Naive thymus-derived CD4-positive, alpha-beta T cell (primary cell): Measurements from ENCODE around the gene MAPKAPK2. TPM values are rescaled to one million over a fixed set of nuclear protein-coding genes. Genes with fewer than 3 reads are reported as not detected.

Source experiments
- ATAC-seq: fragments of 150-1000 bp; cut with Tn5 transposase; 2 replicates; pipeline ENCODE4 v1.10.0; 2021; ENCODE audit warnings: mild to moderate bottlenecking, moderate library complexity
- CTCF ChIA-PET: fragments of 350-600 bp; sonication (Branson Sonifier 250); formaldehyde crosslinking; loops from one replicate; lab custom pipeline; 2021; ENCODE audit warnings: antibody characterized with exemption; lab: Charles Lee
- POLR2A ChIA-PET: fragments of 350-600 bp; sonication (Branson Sonifier 250); formaldehyde crosslinking; loops from one replicate; lab custom pipeline; 2021; ENCODE audit warnings: antibody characterized with exemption, inconsistent platforms; lab: Charles Lee
- DNase-seq, 9 donors: peaks; one replicate each; pipeline versions ENCODE4 v3.0.0 to v3.0.0-alpha.2; 2020 to 2022; ENCODE audit warnings: mixed read lengths in 1 of 9
- H3K27ac ChIP-seq: one replicate; pipeline ENCODE4 v1.7.0; 2013; ENCODE audit warnings: mild to moderate bottlenecking, low read depth, low read length, moderate library complexity
- H3K27me3 ChIP-seq, 2 donors: one replicate each; pipeline ENCODE4 v1.7.0; 2013; ENCODE audit warnings: low read length in 2 of 2, mild to moderate bottlenecking in 2 of 2, moderate library complexity in 2 of 2; ENCODE audit not compliant: control insufficient read depth in 2 of 2, insufficient read depth in 2 of 2
- H3K36me3 ChIP-seq, 3 experiments: 1 replicate in 2 of 3; 2 replicates in 1 of 3; pipeline ENCODE4 v1.7.0; 2013; ENCODE audit warnings: low read length in 3 of 3, mild to moderate bottlenecking in 3 of 3, moderate library complexity in 1 of 3; ENCODE audit not compliant: insufficient read depth in 3 of 3, control insufficient read depth in 2 of 3
- H3K4me1 ChIP-seq, 2 donors: one replicate each; pipeline ENCODE4 v1.7.0; 2013; ENCODE audit warnings: low read length in 2 of 2, mild to moderate bottlenecking in 2 of 2, moderate library complexity in 1 of 2; ENCODE audit not compliant: control insufficient read depth in 2 of 2, insufficient read depth in 2 of 2
- H3K4me3 ChIP-seq: 2 replicates; pipeline ENCODE4 v1.7.0; 2013; ENCODE audit warnings: mild to moderate bottlenecking, low read length
- H3K9me3 ChIP-seq, 3 experiments: 1 replicate in 2 of 3; 2 replicates in 1 of 3; pipeline ENCODE4 v1.7.0; 2013; ENCODE audit warnings: low read length in 3 of 3; ENCODE audit not compliant: control insufficient read depth in 2 of 3
- H3K27ac Mint-ChIP-seq, 9 donors: one replicate each; pipeline ENCODE4 v1.8.0; 2020 to 2022; ENCODE audit warnings: mixed read lengths in 9 of 9, mild to moderate bottlenecking in 8 of 9, moderate library complexity in 5 of 9, inconsistent platforms in 2 of 9
- H3K27me3 Mint-ChIP-seq, 5 donors: one replicate each; pipeline ENCODE4 v1.8.0; 2021 to 2022; ENCODE audit warnings: mixed read lengths in 5 of 5, mild to moderate bottlenecking in 1 of 5
- H3K36me3 Mint-ChIP-seq, 5 donors: one replicate each; pipeline ENCODE4 v1.8.0; 2020 to 2022; ENCODE audit warnings: mixed read lengths in 5 of 5, mild to moderate bottlenecking in 3 of 5, inconsistent platforms in 1 of 5
- H3K4me1 Mint-ChIP-seq, 7 donors: one replicate each; pipeline ENCODE4 v1.8.0; 2020 to 2022; ENCODE audit warnings: mixed read lengths in 7 of 7, mild to moderate bottlenecking in 3 of 7, inconsistent platforms in 1 of 7
- H3K4me3 Mint-ChIP-seq, 10 donors: one replicate each; pipeline ENCODE4 v1.8.0; 2020 to 2022; ENCODE audit warnings: mild to moderate bottlenecking in 10 of 10, mixed read lengths in 10 of 10, moderate library complexity in 6 of 10, inconsistent platforms in 2 of 10
- H3K9me3 Mint-ChIP-seq, 11 donors: one replicate each; pipeline ENCODE4 v1.8.0; 2020 to 2022; ENCODE audit warnings: mixed read lengths in 11 of 11, mild to moderate bottlenecking in 4 of 11, inconsistent platforms in 1 of 11, moderate library complexity in 1 of 11
- intact Hi-C, 2 donors: fragments of 100-400 bp; cut with micrococcal nuclease; formaldehyde crosslinking; loops; one replicate each; pipeline ENCODE4 v1.15.1; 2023
- polyA plus RNA-seq, 2 donors: library from polyadenylated mRNA; unstranded; fragments of 300-500 nt; fragmentation: Illumina TruSeq; gene quantifications; one replicate each; pipeline ENCODE4 v1.2.3, GENCODE V29; 2021
- total RNA-seq, 6 experiments: library from RNA in 5 of 6; stranded (reverse) in 5 of 6; gene quantifications; 1 replicate in 5 of 6; 2 replicates in 1 of 6; pipeline ENCODE4 v1.2.3 and lab custom pipeline; 2021 to 2026

Gene MAPKAPK2
- total and polyA plus RNA-seq, 7 experiments from 2014 or later = 1.4 to 123 (median 53.2) TPM

DNA sequence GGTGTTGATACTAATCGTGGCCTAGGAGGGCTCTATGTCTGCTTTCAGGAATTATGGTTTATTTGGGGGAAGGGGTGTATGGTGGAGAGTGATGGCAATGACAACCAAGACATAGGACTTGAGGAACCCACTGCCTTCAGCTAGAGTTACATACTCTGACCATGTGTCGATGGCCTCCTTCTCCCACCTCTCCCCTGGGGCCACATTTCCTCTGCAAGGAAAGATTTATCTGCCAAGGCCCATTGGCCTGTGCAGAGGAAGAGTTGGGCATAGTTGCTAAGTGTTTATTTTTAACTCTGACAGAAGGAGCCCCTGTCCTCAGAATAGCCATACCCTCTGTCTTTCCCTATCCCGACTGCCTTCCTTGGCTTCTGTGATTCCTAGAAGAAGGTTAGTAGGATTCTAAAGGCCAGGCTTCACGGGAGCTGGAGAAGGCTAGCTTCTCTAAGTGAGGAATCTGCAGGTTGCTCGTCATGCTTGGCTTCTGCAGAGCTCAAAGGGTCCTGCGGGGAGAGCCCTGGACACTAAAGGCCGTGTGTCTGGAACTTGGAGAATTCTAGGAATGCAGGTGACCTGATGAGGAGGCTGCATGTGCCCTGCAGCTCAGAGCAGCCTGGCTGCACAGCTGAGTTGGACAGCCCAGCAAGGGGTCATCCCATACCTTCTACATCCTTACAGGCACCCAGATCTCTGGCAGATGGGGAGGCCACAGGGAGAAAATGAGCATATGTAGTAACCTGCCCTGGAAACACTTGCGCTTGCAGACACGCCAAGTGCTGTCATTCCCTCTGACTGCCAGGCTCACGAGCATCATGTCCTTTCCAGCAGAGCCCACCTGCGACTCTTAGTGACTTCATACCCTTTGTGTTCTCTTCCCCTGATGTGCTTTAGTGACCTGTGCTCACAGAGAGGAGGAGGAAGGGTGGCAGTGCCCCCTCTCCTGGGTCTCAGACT, 9.7 kb downstream of the MAPKAPK2 start:
- no peaks in the 10 kb centered on the region for H3K9me3 ChIP-seq
- peaks cover 0 to 2% (median 0%) of the 10 kb centered on the region in 11 donors for H3K9me3 Mint-ChIP-seq
- no peaks in the 10 kb centered on the region for H3K27me3 Mint-ChIP-seq
- intact Hi-C loops = no loop called here
- ChIA-PET CTCF (interaction anchor here (0.6 to 1.1 kb wide), 3 partner anchors 31 to 62 kb away, joined by 3 to 4 read pairs (median 3); no protein-coding TSS in a partner anchor), POLR2A (no interaction called here)
- H3K4me1 Mint-ChIP-seq = peaks cover 59 to 95% (median 89%) of the 10 kb centered on the region in 7 donors
- H3K36me3 Mint-ChIP-seq = peaks cover 9 to 44% (median 20%) of the 10 kb centered on the region in 5 donors
- H3K27ac ChIP-seq = no peak overlapping the region
- H3K4me3 ChIP-seq = no peak overlapping the region
- H3K36me3 ChIP-seq = peaks cover 0 to 29% (median 4%) of the 10 kb centered on the region in 3 experiments
- no peak overlapping the region for H3K4me3 Mint-ChIP-seq
- peaks cover 11 to 29% of the 10 kb centered on the region in 2 donors for H3K4me1 ChIP-seq
- no peaks in the 10 kb centered on the region for H3K27me3 ChIP-seq
- H3K27ac Mint-ChIP-seq = peak overlapping the region in 1 of 9 donors; percentile 57
- ATAC-seq (no peak), DNase-seq (no peak)

DNA sequence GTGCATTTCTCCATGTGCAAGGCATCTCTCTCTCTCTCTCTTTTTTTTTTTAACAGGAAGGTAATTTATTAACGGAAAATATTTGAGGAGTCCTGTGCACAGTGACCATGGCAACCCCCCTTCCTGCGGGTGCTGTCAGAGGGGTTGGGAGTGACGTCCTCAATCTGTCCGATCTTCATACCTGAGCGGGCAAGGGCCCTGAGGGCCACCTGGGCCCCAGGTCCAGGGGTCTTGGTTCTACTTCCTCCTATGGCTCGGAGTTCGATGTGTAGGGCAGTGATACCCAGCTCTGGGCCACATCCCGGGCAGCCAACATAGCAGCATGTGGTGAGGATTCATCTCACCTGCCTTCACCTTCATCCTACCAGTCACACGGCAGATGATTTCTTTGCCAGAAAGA, 11.0 kb downstream of the MAPKAPK2 start:
- DNase-seq (no peak), ATAC-seq (no peak)
- intact Hi-C loops = no loop called here
- Mint-ChIP-seq H3K27ac (peak overlapping the region in 2 of 9 donors; percentile 58 to 61), H3K4me3 (peak overlapping the region in 1 of 10 donors; percentile 37), H3K4me1 (peaks cover 59 to 95% (median 89%) of the 10 kb centered on the region in 7 donors), H3K36me3 (peaks cover 12 to 44% (median 20%) of the 10 kb centered on the region in 5 donors), H3K9me3 (peaks cover 0 to 2% (median 0%) of the 10 kb centered on the region in 11 donors), H3K27me3 (no peaks in the 10 kb centered on the region)
- peaks cover 11 to 18% of the 10 kb centered on the region in 2 donors for H3K4me1 ChIP-seq
- peaks cover 0 to 29% (median 4%) of the 10 kb centered on the region in 3 experiments for H3K36me3 ChIP-seq
- no peaks in the 10 kb centered on the region for H3K27me3 ChIP-seq
- H3K4me3 ChIP-seq = no peak overlapping the region
- POLR2A ChIA-PET = no interaction called here
- H3K27ac ChIP-seq = no peak overlapping the region
- H3K9me3 ChIP-seq = no peaks in the 10 kb centered on the region
- CTCF ChIA-PET = interaction anchor here (1.1 kb wide), 1 partner anchor 33 kb away, joined by 4 read pairs; no protein-coding TSS in a partner anchor

DNA sequence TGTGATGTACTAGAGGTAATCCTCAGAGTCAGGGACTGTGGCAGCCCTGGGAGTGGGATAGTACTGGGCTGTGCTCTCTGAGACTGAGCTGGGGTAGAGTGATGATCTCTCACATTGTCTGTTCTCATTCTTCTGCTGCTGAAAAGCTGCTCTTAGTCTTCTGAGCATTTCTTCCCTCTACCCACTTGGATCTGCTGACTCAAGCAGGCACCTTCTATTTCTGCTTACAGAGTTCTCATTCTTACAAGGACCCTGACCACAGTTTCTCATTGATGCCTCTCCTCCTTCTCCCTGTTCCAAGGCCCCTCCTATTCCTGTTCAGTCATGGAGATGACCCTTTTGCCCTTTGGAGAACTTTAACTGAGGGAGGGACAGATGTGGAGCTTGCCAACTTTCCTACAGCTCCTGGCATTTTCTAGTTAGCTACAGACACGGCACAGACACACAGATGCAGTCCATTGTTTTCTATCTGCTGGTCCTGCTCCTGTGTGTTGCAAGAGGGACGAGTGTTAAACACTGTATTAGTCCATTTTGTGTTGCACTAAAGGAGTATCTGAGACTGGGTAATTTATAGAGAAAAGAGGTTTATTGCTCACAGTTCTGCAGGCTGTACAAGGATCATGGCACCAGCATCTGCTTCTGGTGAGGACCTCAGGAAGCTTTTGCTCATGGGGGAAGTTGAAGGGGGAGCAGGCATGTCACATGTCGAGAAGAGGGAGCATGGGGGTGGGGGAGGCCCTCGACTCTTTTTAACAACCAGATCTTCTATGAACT, 12.3 kb downstream of the MAPKAPK2 start:
- Mint-ChIP-seq H3K27ac (peak overlapping the region in 5 of 9 donors; percentile 21 to 57 (median 32)), H3K9me3 (peaks cover 0 to 2% (median 0%) of the 10 kb centered on the region in 11 donors), H3K36me3 (peaks cover 12 to 44% (median 20%) of the 10 kb centered on the region in 5 donors), H3K4me3 (no peak overlapping the region), H3K27me3 (no peaks in the 10 kb centered on the region), H3K4me1 (peaks cover 59 to 90% (median 84%) of the 10 kb centered on the region in 7 donors)
- Histone ChIP-seq H3K4me3 (no peak overlapping the region), H3K4me1 (peaks cover 8 to 12% of the 10 kb centered on the region in 2 donors), H3K27ac (no peak overlapping the region), H3K27me3 (no peaks in the 10 kb centered on the region), H3K36me3 (peaks cover 0 to 29% (median 4%) of the 10 kb centered on the region in 3 experiments), H3K9me3 (no peaks in the 10 kb centered on the region)
- ChIA-PET POLR2A (interaction anchor here (0.9 kb wide), 1 partner anchor 10 kb away, joined by 4 read pairs; no protein-coding TSS in a partner anchor), CTCF (interaction anchor here (1.2 kb wide), 1 partner anchor 10 kb away, joined by 4 read pairs; no protein-coding TSS in a partner anchor)
- no peak for DNase-seq
- intact Hi-C loops = no loop called here
- ATAC-seq = no peak

DNA sequence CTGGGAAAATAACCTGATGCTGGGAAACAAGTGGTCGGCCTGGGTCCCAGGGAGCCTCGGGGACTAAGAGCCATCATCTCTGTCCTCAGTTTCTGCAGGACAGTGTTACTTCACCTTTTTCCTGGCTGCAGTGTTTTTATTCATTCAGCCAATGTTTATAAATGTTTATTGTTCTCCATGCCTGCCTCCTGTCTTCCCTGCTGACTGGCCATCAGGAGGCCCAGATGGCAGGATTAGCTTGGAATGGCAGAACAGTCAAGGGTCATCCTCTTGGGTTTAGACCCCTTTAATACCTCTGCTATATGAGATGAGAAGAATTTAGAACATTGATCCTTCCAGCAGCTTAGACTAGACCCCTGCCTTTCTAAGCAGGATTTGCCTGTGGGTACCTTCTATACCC, 13.3 kb downstream of the MAPKAPK2 start:
- Histone ChIP-seq H3K27me3 (no peaks in the 10 kb centered on the region), H3K36me3 (peaks cover 0 to 29% (median 4%) of the 10 kb centered on the region in 3 experiments), H3K27ac (no peak overlapping the region), H3K4me1 (peaks cover 8% of the 10 kb centered on the region in 2 donors), H3K4me3 (no peak overlapping the region), H3K9me3 (no peaks in the 10 kb centered on the region)
- H3K9me3 Mint-ChIP-seq = peaks cover 0 to 2% (median 0%) of the 10 kb centered on the region in 11 donors
- no peak for ATAC-seq
- H3K27me3 Mint-ChIP-seq = no peaks in the 10 kb centered on the region
- peaks cover 57 to 90% (median 85%) of the 10 kb centered on the region in 7 donors for H3K4me1 Mint-ChIP-seq
- intact Hi-C loops = no loop called here
- POLR2A ChIA-PET = no interaction called here
- peaks cover 12 to 42% (median 20%) of the 10 kb centered on the region in 5 donors for H3K36me3 Mint-ChIP-seq
- DNase-seq = no peak
- CTCF ChIA-PET = no interaction called here
- H3K27ac Mint-ChIP-seq = peak overlapping the region in 2 of 9 donors; percentile 15 to 56
- H3K4me3 Mint-ChIP-seq = no peak overlapping the region

DNA sequence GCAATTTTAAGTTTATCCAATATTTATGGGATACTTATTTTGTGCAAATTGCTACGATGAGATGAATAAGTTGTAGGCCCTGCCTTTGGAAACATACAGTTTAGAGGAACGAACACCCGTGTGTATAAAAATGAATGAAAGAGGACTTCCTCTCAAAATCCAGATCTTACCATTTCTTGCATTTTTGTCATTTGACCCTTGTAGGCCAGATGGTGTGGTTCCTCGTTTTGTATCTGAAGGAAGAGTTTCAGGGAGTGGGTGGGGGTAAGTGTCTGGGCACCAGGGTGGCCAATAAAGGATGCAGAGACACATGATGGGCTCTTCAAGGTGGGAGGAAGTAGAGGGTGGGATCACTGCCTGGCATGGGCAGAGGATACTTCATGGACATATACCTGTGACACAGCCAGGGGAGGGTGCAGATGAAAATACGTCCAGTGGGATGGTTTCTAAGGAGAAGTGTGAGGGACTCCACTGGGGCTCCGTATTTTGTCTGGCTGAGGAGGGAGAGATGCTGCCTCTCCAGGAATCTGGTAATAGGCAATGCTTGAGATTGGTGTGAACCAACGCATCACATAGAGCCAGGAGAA, 14.4 kb downstream of the MAPKAPK2 start:
- Mint-ChIP-seq H3K27ac (peak overlapping the region in 7 of 9 donors; percentile 6 to 81 (median 64)), H3K9me3 (peaks cover 0 to 2% (median 0%) of the 10 kb centered on the region in 11 donors), H3K36me3 (peaks cover 12 to 34% (median 20%) of the 10 kb centered on the region in 5 donors), H3K27me3 (no peaks in the 10 kb centered on the region), H3K4me1 (peaks cover 66 to 90% (median 85%) of the 10 kb centered on the region in 7 donors), H3K4me3 (peak overlapping the region in 3 of 10 donors; percentile 0 to 46 (median 20))
- Histone ChIP-seq H3K4me3 (no peak overlapping the region), H3K27ac (no peak overlapping the region), H3K9me3 (no peaks in the 10 kb centered on the region), H3K4me1 (peaks cover 15 to 19% of the 10 kb centered on the region in 2 donors), H3K36me3 (peaks cover 0 to 23% (median 0%) of the 10 kb centered on the region in 3 experiments), H3K27me3 (no peaks in the 10 kb centered on the region)
- ChIA-PET POLR2A (no interaction called here), CTCF (no interaction called here)
- DNase-seq = no peak
- no peak for ATAC-seq
- intact Hi-C loops = no loop called here
